NT2/D1 (cell line): ENCODE data around the gene BPGM.
"Not testable (repeated sequence)": the region's sequence is repeated elsewhere in the genome, so short reads cannot be mapped to it uniquely, and the experiment has no call there.

Experiments used
- DNase-seq: peaks from one replicate; pipeline ENCODE4 v3.0.0-alpha.2; 2011; ENCODE audit warnings: low read depth, low spot score
- H3K27me3 ChIP-seq: 2 replicates; pipeline ENCODE4 v1.6.0; 2011; ENCODE audit warnings: mild to moderate bottlenecking; ENCODE audit not compliant: insufficient read length, insufficient read depth
- H3K36me3 ChIP-seq: 2 replicates; pipeline ENCODE4 v1.6.1; 2011; ENCODE audit warnings: mild to moderate bottlenecking, low read length, mixed read lengths; ENCODE audit not compliant: insufficient read depth, insufficient read length
- H3K4me1 ChIP-seq: 2 replicates; pipeline ENCODE4 v1.5.1; 2011; ENCODE audit not compliant: insufficient read depth, insufficient read length
- H3K4me3 ChIP-seq: 2 replicates; pipeline ENCODE4 v1.5.1; 2011; ENCODE audit warnings: low read depth; ENCODE audit not compliant: insufficient read length
- H3K9ac ChIP-seq: 2 replicates; pipeline ENCODE4 v1.6.0; 2011; ENCODE audit warnings: low read depth; ENCODE audit not compliant: insufficient read length
- H3K9me3 ChIP-seq: 2 replicates; pipeline ENCODE4 v1.5.1; 2011; ENCODE audit warnings: mild to moderate bottlenecking, low read length; ENCODE audit not compliant: insufficient read depth
- SUZ12 ChIP-seq: IDR thresholded peaks from 2 replicates; pipeline ENCODE4 v1.6.1; 2011; ENCODE audit not compliant: insufficient read length, insufficient read depth; ENCODE audit errors: extremely low read depth
- YY1 ChIP-seq: IDR thresholded peaks from 2 replicates; pipeline ENCODE4 v1.6.1; 2011; ENCODE audit not compliant: insufficient read length, insufficient read depth
- ZNF274 ChIP-seq: IDR thresholded peaks from 2 replicates; pipeline ENCODE4 v1.6.1; 2011; ENCODE audit warnings: mild to moderate bottlenecking, low read depth, low read length

The BPGM gene

DNA sequence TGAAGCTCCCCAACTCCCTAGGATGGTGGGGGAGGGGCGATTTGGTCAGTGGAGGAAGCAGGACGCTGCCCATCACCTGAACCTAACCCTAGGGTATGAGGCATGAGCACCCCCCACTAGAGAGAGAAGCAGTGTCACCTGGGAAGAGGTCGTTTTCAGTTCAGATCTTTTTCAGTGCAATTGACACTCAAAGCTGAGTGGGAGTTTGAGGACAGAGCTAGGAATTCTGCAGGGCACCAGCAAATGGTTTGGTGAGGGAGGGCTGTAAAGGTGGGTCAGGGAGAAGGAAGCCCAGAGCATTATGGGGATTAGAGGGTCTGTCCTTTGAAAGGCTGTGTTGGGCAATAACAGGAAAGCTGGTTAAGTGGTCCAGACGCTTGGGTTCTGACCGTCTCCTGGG lies 10.9 kb downstream of the BPGM start:
- Histone ChIP-seq H3K36me3 (peaks cover 14% of the 10 kb centered on the region), H3K27me3 (no peaks in the 10 kb centered on the region), H3K4me3 (no peak overlapping the region), H3K9me3 (no peaks in the 10 kb centered on the region), H3K4me1 (no peaks in the 10 kb centered on the region), H3K9ac (no peak overlapping the region)
- no peak for TF ChIP-seq SUZ12
- no peak for TF ChIP-seq ZNF274
- no peak for TF ChIP-seq YY1
- DNase-seq = no peak

DNA sequence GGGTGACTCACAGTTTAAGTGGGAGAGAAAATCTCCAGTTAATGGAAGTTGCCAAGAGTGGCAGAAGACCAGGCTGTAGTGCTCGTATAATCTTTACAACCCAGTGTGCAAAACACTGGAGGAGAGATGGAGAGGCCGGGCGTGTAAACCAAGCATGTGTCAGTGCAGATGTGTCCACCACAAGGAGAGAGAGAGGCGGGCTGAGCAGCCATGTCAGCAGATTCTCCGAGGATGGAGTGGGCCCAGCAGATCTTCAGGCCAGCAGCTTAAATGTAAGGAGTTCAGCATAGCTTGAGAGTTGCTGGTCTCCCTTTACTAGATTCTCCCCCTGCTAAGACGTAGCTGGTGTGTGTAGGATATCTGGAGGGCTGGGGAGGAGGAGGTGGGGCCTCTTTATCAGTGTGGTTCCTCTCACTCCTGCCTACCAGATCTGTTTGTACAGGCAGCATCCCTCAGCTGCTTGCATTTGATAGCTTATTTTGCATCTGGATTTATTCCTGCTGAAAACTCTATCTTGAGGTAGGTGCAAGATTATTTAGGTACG lies 13.7 kb downstream of the BPGM start:
- H3K4me3 ChIP-seq = no peak overlapping the region
- peaks cover 21% of the 10 kb centered on the region for H3K36me3 ChIP-seq
- no peaks in the 10 kb centered on the region for H3K9me3 ChIP-seq

DNA sequence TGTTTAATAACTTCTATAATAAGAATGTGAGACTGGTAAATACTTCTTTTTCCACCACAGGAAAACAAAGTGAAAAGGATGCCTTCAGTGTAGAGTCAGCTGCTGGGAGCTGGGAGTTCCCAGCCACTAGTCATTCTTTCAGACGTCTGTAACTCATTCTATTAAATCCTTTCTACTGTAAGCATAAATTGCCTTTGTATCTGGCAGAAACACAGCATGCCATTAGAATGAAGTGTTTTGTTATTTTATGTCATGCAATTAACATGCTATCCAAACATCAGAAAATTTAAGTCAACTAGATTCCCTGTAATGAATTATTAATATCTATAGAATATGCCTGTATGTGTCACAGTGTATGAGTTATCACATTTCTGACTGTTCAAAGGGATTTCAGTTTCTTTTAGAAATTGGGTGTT lies 14.3 kb downstream of the BPGM start:
- no peak overlapping the region for H3K9ac ChIP-seq
- no peak for TF ChIP-seq ZNF274
- TF ChIP-seq SUZ12 = no peak
- no peak for TF ChIP-seq YY1
- DNase-seq = no peak

More for the DNA sequence above, 13.7 kb downstream of the BPGM start:
- no peaks in the 10 kb centered on the region for H3K4me1 ChIP-seq
- TF ChIP-seq YY1 (no peak), SUZ12 (no peak), ZNF274 (no peak)
- no peaks in the 10 kb centered on the region for H3K27me3 ChIP-seq
- H3K9ac ChIP-seq = no peak overlapping the region
- no peak for DNase-seq

DNA sequence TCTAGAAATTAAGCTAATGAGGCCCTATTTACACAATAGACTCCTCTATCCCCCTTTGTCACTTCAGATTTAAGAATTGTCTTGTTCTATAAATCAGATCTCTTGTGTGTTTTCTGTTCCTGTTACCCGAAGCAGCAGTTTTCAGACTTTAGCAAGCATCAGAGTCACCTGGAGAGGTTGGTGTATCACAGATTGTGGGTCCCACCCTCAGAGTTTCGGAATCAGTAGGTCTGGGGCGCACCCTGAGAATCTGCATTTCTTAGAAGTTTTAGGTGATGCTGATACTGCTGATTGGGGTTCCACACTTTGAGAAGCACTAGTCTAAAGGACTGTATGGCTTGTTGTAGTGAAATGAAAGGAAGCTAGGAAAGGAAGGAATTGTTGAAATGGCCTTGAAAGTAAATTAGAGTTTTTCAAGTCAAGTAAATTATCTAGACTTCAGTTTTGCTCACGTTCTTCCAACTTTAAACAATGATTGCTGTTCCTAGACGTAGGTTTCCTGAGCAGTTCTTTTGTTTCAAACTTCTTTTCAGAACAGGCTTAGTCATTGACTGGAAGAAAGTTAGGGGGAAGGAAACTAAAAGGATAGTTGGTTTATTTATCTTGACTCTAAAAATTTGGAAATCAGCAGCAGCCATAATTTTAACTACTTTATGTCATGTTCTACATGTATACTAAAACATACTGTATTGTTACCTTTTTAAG lies 15.7 kb downstream of the BPGM start:
- DNase-seq = no peak
- H3K4me1 ChIP-seq = no peaks in the 10 kb centered on the region
- no peak overlapping the region for H3K9ac ChIP-seq
- H3K4me3 ChIP-seq = no peak overlapping the region
- no peaks in the 10 kb centered on the region for H3K9me3 ChIP-seq
- no peaks in the 10 kb centered on the region for H3K27me3 ChIP-seq
- TF ChIP-seq SUZ12 (no peak), ZNF274 (no peak), YY1 (no peak)
- H3K36me3 ChIP-seq = peaks cover 21% of the 10 kb centered on the region

More for the DNA sequence above, 14.3 kb downstream of the BPGM start:
- Histone ChIP-seq H3K4me3 (no peak overlapping the region), H3K27me3 (no peaks in the 10 kb centered on the region), H3K9me3 (no peaks in the 10 kb centered on the region), H3K4me1 (no peaks in the 10 kb centered on the region), H3K36me3 (peaks cover 21% of the 10 kb centered on the region)

DNA sequence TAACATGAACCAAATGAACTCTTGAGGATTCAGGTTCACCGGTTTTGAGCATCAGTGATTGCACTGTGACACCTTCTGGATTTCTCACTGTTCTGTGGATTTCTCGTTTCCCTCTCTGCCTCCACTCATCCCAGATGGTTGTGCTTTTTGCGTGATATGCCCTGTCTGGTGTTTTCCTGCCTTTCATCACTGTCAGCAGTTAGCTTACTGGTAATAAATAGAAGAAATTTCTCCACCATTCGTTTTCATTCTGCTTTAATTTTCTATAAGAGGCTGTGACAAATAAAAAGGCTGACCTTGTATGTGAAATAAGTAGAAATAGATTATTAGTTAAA lies 16.2 kb downstream of the BPGM start:
- Histone ChIP-seq H3K4me1 (no peaks in the 10 kb centered on the region), H3K27me3 (no peaks in the 10 kb centered on the region), H3K4me3 (no peak overlapping the region), H3K36me3 (peaks cover 21% of the 10 kb centered on the region), H3K9ac (no peak overlapping the region), H3K9me3 (no peaks in the 10 kb centered on the region)
- TF ChIP-seq SUZ12 (no peak), ZNF274 (no peak), YY1 (no peak)
- DNase-seq = no peak

DNA sequence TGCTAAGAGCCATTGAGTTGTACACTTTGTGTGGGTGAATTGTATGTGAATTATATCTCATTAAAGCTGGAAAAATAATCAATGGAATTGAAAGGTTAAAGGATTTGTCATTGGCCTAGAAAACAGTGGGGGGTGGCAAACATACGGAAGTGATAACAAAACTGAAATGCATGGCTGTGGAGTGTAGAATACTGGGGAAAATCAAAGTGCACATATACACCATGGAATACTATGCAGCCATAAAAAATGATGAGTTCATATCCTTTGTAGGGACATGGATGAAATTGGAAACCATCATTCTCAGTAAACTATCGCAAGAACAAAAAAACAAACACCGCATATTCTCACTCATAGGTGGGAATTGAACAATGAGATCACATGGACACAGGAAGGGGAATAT lies 18.4 kb downstream of the BPGM start:
- not testable (repeated sequence) for H3K4me3 ChIP-seq, H3K4me1 ChIP-seq, H3K9ac ChIP-seq, DNase-seq, H3K27me3 ChIP-seq, H3K9me3 ChIP-seq
- H3K36me3 ChIP-seq = peaks cover 19% of the 10 kb centered on the region

DNA sequence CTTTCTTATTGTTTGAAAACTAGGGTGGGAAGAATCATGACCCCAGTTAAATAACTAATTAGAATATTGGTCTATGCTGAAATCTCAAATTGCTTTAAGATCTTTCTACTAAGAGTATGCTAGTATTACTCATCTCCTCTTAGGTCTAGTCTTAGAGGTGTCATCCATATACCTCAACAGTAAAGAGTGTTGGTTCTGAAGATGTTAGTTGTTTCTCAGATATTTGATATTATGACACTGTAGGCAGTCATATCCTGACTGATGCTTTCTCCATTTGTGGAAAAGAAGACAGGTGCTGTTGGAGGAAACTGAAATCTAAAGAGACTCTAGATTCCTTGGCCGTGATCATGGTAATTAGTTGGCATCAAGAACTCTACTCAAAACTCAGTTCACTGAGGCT lies 21.2 kb downstream of the BPGM start:
- no peaks in the 10 kb centered on the region for H3K27me3 ChIP-seq
- DNase-seq = no peak
- H3K4me3 ChIP-seq = no peak overlapping the region
- H3K9me3 ChIP-seq = no peaks in the 10 kb centered on the region
- peaks cover 6% of the 10 kb centered on the region for H3K36me3 ChIP-seq
- TF ChIP-seq ZNF274 (no peak), YY1 (no peak), SUZ12 (no peak)
- H3K9ac ChIP-seq = no peak overlapping the region
- peaks cover 4% of the 10 kb centered on the region for H3K4me1 ChIP-seq
